ENCODE measurements around the gene NR2F2. TPM values are rescaled to one million over a fixed set of nuclear protein-coding genes. Genes with fewer than 3 reads are reported as not detected.
A peak's percentile ranks its signal among the peaks of the same experiment; 100 is the strongest.

Gene NR2F2
- total RNA-seq, 4 donors from 2014 or later, result 3.9 to 14.0 (median 6.5) TPM

DNA sequence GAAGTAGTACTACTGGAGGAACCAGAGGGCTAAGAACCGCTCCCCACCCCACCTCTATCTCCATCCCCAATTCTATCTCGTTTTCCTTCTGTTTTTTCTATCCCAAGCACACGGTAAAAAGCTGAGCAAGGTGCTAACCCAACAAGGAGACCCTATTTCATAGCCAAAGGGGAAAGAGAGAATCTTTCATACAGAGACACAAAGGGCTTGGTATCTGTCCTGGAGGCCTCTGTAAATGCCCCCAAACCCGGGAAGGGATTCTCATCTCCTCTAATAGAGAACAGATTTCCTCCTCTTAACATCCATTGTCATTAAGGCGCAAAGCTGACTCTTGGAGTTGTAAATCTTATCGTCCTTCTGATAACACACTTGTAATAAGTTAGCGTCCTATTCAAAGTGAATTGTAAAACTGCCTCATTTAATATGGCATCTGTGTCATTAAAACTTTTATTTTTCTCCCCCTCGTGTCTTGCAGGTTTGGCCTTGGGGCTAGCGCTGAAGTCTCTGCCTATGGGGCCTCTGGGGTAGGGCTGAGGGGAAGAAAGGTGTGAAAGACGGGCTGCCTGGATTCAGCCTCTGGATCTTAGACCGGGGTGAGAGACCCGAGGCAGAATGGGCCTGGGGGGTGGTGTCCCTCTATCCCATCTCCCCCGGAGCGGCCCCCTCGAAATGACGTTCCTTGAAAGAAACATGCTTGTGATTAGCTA, 12.1 kb downstream of the NR2F2 start:
- intact Hi-C loops (cut with DNase I; ENCODE audit: low total_unique reads), result no loop called here
- WGBS, 2 donors, result 68 to 71% methylated on average over 16 of the region's 16 CpGs
- TF ChIP-seq, protein P1, sequence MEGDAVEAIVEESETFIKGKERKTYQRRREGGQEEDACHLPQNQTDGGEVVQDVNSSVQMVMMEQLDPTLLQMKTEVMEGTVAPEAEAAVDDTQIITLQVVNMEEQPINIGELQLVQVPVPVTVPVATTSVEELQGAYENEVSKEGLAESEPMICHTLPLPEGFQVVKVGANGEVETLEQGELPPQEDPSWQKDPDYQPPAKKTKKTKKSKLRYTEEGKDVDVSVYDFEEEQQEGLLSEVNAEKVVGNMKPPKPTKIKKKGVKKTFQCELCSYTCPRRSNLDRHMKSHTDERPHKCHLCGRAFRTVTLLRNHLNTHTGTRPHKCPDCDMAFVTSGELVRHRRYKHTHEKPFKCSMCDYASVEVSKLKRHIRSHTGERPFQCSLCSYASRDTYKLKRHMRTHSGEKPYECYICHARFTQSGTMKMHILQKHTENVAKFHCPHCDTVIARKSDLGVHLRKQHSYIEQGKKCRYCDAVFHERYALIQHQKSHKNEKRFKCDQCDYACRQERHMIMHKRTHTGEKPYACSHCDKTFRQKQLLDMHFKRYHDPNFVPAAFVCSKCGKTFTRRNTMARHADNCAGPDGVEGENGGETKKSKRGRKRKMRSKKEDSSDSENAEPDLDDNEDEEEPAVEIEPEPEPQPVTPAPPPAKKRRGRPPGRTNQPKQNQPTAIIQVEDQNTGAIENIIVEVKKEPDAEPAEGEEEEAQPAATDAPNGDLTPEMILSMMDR (IDR thresholded peaks at IDR 0.05), result no peak
- no peak for TF ChIP-seq POLR2A (IDR thresholded peaks at IDR 0.05)
- DNase-seq (ENCODE audit: low spot score in 2 of 2), result peak in 1 of 2 donors; percentile 78
- no peak overlapping the region for H3K4me3 ChIP-seq (ENCODE audit: low read depth, poor library complexity, severe bottlenecking)

DNA sequence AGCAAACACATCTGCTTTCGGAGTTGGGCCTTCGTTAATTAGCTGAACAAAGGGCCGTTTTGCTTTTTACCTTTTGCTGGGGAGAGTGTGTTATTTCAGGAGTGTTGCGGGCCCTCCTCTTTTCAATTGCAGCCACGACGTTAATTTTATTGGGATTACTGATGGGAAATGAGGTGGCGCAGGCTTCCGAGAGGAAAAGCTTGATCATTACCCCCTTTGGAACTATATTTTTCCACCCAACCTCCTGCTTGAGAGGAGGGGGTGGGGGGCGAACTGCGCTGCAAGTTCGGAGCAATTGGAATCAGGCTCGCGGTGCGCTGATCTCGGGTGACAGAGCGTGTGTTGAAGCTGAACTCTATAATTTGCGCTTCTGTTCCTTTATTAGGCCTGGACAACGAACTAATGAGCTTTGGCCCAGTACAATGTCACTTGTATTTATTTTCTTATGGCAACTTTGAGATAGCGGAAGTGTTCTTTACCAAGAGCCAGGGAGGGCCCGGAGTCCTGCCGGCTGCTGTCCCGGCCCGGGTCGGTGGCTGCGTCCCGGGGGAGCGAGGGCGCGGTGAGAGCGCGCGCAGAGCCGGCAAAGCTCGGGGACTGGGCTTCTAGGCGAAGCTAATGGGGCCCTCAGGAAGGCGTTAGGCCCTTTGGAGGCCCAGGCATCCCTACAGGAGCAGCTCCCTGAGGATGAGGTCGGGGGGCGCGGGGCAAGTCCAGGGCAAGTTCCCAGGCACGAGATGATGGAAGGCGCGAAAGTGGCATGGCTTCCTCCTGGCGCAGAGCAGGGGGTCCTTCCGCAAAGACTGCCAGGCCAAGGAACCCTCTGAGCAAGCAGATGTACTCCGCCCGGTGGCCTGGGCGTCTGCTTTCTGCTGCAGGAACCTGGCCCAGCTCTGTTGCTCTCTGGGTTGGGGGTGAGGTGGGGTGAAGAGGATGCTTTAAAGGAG, 12.9 kb downstream of the NR2F2 start:
- TF ChIP-seq, protein P1 (IDR thresholded peaks at IDR 0.05), result no peak
- no peak for TF ChIP-seq POLR2A (IDR thresholded peaks at IDR 0.05)
- H3K4me3 ChIP-seq (ENCODE audit: low read depth, poor library complexity, severe bottlenecking), result no peak overlapping the region
- intact Hi-C loops (cut with DNase I; ENCODE audit: low total_unique reads), result no loop called here
- DNase-seq (ENCODE audit: low spot score in 2 of 2), result peak in 1 of 2 donors; percentile 81
- WGBS, 2 donors, result 74 to 81% methylated on average over 47 of the region's 47 CpGs

DNA sequence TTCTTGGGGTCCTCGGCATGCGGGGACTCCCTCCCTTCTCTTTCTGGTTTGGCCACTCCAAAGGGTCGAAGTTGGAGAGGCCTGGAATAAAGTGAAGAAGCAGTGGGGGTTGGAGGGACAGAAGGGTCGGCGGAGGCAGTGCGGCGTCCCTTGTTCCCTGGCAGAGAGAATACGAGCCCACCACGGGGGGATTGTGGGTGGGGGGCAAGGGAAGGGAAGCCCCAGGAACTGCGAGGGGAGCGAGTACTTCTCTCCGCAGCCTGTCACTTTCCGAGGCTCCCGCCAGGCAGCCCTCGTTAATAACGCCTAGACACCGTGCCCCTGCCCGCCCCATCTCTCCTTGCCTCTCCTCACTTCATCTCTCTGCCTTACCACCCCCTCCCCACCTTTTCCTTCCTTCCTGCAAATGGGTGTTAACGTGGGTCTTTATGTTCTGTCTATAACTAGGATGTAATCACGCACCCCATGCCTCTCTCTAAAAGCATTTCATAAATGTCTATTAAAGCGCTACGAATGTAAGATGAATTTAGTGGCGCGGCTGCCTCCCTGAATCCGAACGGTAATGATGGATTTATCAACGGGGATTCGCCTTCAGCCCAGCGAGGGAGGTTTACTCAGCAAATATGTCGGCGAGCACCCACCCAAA, 13.7 kb downstream of the NR2F2 start:
- intact Hi-C loops (cut with DNase I; ENCODE audit: low total_unique reads), result no loop called here
- peak in 1 of 2 donors; percentile 78 for DNase-seq (ENCODE audit: low spot score in 2 of 2)
- TF ChIP-seq, protein P1 (IDR thresholded peaks at IDR 0.05), result no peak
- no peak for TF ChIP-seq POLR2A (IDR thresholded peaks at IDR 0.05)
- 70 to 76% methylated on average over 31 of the region's 31 CpGs for WGBS, 2 donors
- no peak overlapping the region for H3K4me3 ChIP-seq (ENCODE audit: low read depth, poor library complexity, severe bottlenecking)

- 52 to 61% methylated on average over 17 to 22 of the region's 22 CpGs for WGBS, 2 donors
- TF ChIP-seq, protein P1 (IDR thresholded peaks at IDR 0.05), result no peak
- TF ChIP-seq POLR2A (IDR thresholded peaks at IDR 0.05), result no peak
- DNase-seq (ENCODE audit: low spot score in 2 of 2), result peak in 1 of 2 donors; percentile 83
- intact Hi-C loops (cut with DNase I; ENCODE audit: low total_unique reads), result no loop called here
- H3K4me3 ChIP-seq (ENCODE audit: low read depth, poor library complexity, severe bottlenecking), result no peak overlapping the region
Measured at GRCh38 chr15:96344706-96345559, 14.4 kb downstream of the NR2F2 start.

All from lower leg skin (tissue), 4 donors.